Karpas-422 (cell line): ENCODE measurements around the gene MKI67. TPM values are rescaled to one million over a fixed set of nuclear protein-coding genes. Genes with fewer than 3 reads are reported as not detected.
A peak's percentile ranks its signal among the peaks of the same experiment; 100 is the strongest.

ENCODE experiments used
- DNase-seq: peaks from one replicate; pipeline ENCODE4 v3.0.0-alpha.2; 2015
- H2AFZ ChIP-seq: fragments of 200-600 bp; sonication (generic); 2 replicates; pipeline ENCODE4 v1.6.1; 2014; ENCODE audit warnings: antibody characterized with exemption, low read length, mixed read lengths
- H3K27ac ChIP-seq: fragments of 200-600 bp; sonication (generic); 2 replicates; pipeline ENCODE4 v1.5.1; 2014; ENCODE audit warnings: mild to moderate bottlenecking, low read length, moderate library complexity
- H3K27me3 ChIP-seq: fragments of 200-600 bp; sonication (generic); 2 replicates; pipeline ENCODE4 v1.6.1; 2014; ENCODE audit warnings: low read length, mixed read lengths
- H3K36me3 ChIP-seq: fragments of 200-600 bp; sonication (generic); 2 replicates; pipeline ENCODE4 v1.6.1; 2014; ENCODE audit warnings: low read length, mixed read lengths; ENCODE audit not compliant: insufficient read depth
- H3K4me1 ChIP-seq: fragments of 200-600 bp; sonication (generic); 2 replicates; pipeline ENCODE4 v1.6.1; 2014; ENCODE audit warnings: mild to moderate bottlenecking, low read length, mixed read lengths
- H3K4me2 ChIP-seq: fragments of 200-600 bp; sonication (generic); 2 replicates; pipeline ENCODE4 v1.6.1; 2014; ENCODE audit warnings: low read length, low read depth, mild to moderate bottlenecking; ENCODE audit not compliant: poor library complexity, severe bottlenecking
- H3K4me3 ChIP-seq: fragments of 200-600 bp; sonication (generic); 2 replicates; pipeline ENCODE4 v1.5.1; 2014; ENCODE audit warnings: mild to moderate bottlenecking, antibody characterized with exemption, low read length, mixed read lengths
- H3K79me2 ChIP-seq: fragments of 200-600 bp; sonication (generic); 2 replicates; pipeline ENCODE4 v1.6.1; 2014; ENCODE audit warnings: mild to moderate bottlenecking, low read length, mixed read lengths
- H3K9ac ChIP-seq: fragments of 200-600 bp; sonication (generic); 2 replicates; pipeline ENCODE4 v1.6.0; 2014; ENCODE audit warnings: low read length
- H3K9me2 ChIP-seq: fragments of 200-600 bp; sonication (generic), shearing (Covaris generic); replicated peaks from 2 replicates; pipeline ENCODE4 v1.6.0; 2014; ENCODE audit warnings: mild to moderate bottlenecking, low read length, moderate library complexity; ENCODE audit not compliant: insufficient read depth
- H3K9me3 ChIP-seq: fragments of 300-700, 200-600 bp; sonication (generic); 2 replicates; pipeline ENCODE4 v1.6.1; 2014; ENCODE audit warnings: low read length, mixed read lengths
- H4K20me1 ChIP-seq: fragments of 200-600 bp; sonication (generic); 2 replicates; pipeline ENCODE4 v1.6.1; 2014; ENCODE audit warnings: mild to moderate bottlenecking, antibody characterized with exemption, low read length, low read depth; ENCODE audit not compliant: insufficient read depth
- total RNA-seq: library from RNA; depleted of rRNA; stranded (reverse); fragments of >200 nt; shearing (Covaris generic); gene quantifications from 2 replicates; pipeline ENCODE4 v1.2.3, GENCODE V29; 2014; ENCODE audit warnings: low replicate concordance

Gene MKI67
- total RNA-seq, 1 experiment from 2014 or later, result 23.7 TPM

GRCh38 chr10:128055061-128055868 lies 71.0 kb downstream of the MKI67 start:
- H4K20me1 ChIP-seq, result no peaks in the 10 kb centered on the region
- no peak overlapping the region for H3K27ac ChIP-seq
- peaks cover 12% of the 10 kb centered on the region; the same call in 1 of the 2 replicates for H3K36me3 ChIP-seq
- no peak overlapping the region for H3K4me3 ChIP-seq
- no peak overlapping the region for H3K4me2 ChIP-seq
- H3K79me2 ChIP-seq, result no peaks in the 10 kb centered on the region; the same call in 1 of the 2 replicates
- H2AFZ ChIP-seq, result no peak overlapping the region
- DNase-seq, result no peak
- no peaks in the 10 kb centered on the region for H3K9me3 ChIP-seq
- no peak overlapping the region for H3K9ac ChIP-seq
- H3K4me1 ChIP-seq, result peaks cover 31% of the 10 kb centered on the region
- no peaks in the 10 kb centered on the region for H3K27me3 ChIP-seq
- no peaks in the 10 kb centered on the region for H3K9me2 ChIP-seq

- Histone ChIP-seq H3K27ac (no peak overlapping the region), H3K9ac (no peak overlapping the region), H3K4me3 (no peak overlapping the region), H3K4me2 (no peak overlapping the region), H3K9me3 (no peaks in the 10 kb centered on the region), H3K27me3 (no peaks in the 10 kb centered on the region), H3K36me3 (peaks cover 7% of the 10 kb centered on the region; the same call in 1 of the 2 replicates), H3K9me2 (no peaks in the 10 kb centered on the region), H3K4me1 (peaks cover 28% of the 10 kb centered on the region), H2AFZ (no peak overlapping the region), H4K20me1 (no peaks in the 10 kb centered on the region), H3K79me2 (peaks cover 5% of the 10 kb centered on the region; the same call in 1 of the 2 replicates)
- DNase-seq, result no peak
Measured at GRCh38 chr10:128054163-128054970, 71.9 kb downstream of the MKI67 start.

- no peaks in the 10 kb centered on the region for H3K9me3 ChIP-seq
- no peak overlapping the region for H3K4me3 ChIP-seq
- no peaks in the 10 kb centered on the region for H4K20me1 ChIP-seq
- no peak overlapping the region for H2AFZ ChIP-seq
- peaks cover 28% of the 10 kb centered on the region for H3K4me1 ChIP-seq
- H3K4me2 ChIP-seq, result no peak overlapping the region
- H3K9me2 ChIP-seq, result no peaks in the 10 kb centered on the region
- no peak for DNase-seq
- H3K27ac ChIP-seq, result no peak overlapping the region
- H3K27me3 ChIP-seq, result no peaks in the 10 kb centered on the region
- peaks cover 7% of the 10 kb centered on the region; the same call in 1 of the 2 replicates for H3K36me3 ChIP-seq
- H3K79me2 ChIP-seq, result peaks cover 15% of the 10 kb centered on the region
- H3K9ac ChIP-seq, result no peak overlapping the region
Measured at GRCh38 chr10:128053356-128053755, 72.9 kb downstream of the MKI67 start.

- no peaks in the 10 kb centered on the region for H4K20me1 ChIP-seq
- no peak overlapping the region for H3K27ac ChIP-seq
- H2AFZ ChIP-seq, result no peak overlapping the region
- H3K4me1 ChIP-seq, result peaks cover 31% of the 10 kb centered on the region
- no peaks in the 10 kb centered on the region for H3K9me3 ChIP-seq
- no peak overlapping the region for H3K4me2 ChIP-seq
- H3K27me3 ChIP-seq, result no peaks in the 10 kb centered on the region
- H3K9ac ChIP-seq, result no peak overlapping the region
- no peak for DNase-seq
- H3K4me3 ChIP-seq, result no peak overlapping the region
- H3K79me2 ChIP-seq, result peaks cover 20% of the 10 kb centered on the region
- no peaks in the 10 kb centered on the region for H3K9me2 ChIP-seq
- peaks cover 5% of the 10 kb centered on the region; the same call in 1 of the 2 replicates for H3K36me3 ChIP-seq
Measured at GRCh38 chr10:128052696-128053095, 73.5 kb downstream of the MKI67 start.

- Histone ChIP-seq H3K4me2 (no peak overlapping the region), H4K20me1 (no peaks in the 10 kb centered on the region), H3K36me3 (no peaks in the 10 kb centered on the region), H3K9me2 (no peaks in the 10 kb centered on the region), H3K4me1 (peaks cover 39% of the 10 kb centered on the region), H3K9ac (no peak overlapping the region), H3K27ac (no peak overlapping the region), H3K9me3 (no peaks in the 10 kb centered on the region), H3K79me2 (peaks cover 22% of the 10 kb centered on the region), H3K27me3 (no peaks in the 10 kb centered on the region), H3K4me3 (no peak overlapping the region), H2AFZ (no peak overlapping the region)
- no peak for DNase-seq
Measured at GRCh38 chr10:128051548-128051947, 74.7 kb downstream of the MKI67 start.

GRCh38 chr10:128050936-128051335 lies 75.3 kb downstream of the MKI67 start:
- no peaks in the 10 kb centered on the region for H3K9me3 ChIP-seq
- H3K4me3 ChIP-seq, result no peak overlapping the region
- H4K20me1 ChIP-seq, result no peaks in the 10 kb centered on the region
- H3K4me1 ChIP-seq, result peaks cover 39% of the 10 kb centered on the region
- no peak overlapping the region for H3K4me2 ChIP-seq
- H3K79me2 ChIP-seq, result peaks cover 22% of the 10 kb centered on the region
- H3K9ac ChIP-seq, result no peak overlapping the region
- H3K9me2 ChIP-seq, result no peaks in the 10 kb centered on the region
- H3K27ac ChIP-seq, result 0 out of 2 replicates have a peak overlapping the region, but pooled peaks have one; percentile 15
- no peaks in the 10 kb centered on the region for H3K36me3 ChIP-seq
- no peak overlapping the region for H2AFZ ChIP-seq
- no peaks in the 10 kb centered on the region for H3K27me3 ChIP-seq
- DNase-seq, result no peak

- Histone ChIP-seq H3K9me3 (no peaks in the 10 kb centered on the region), H3K4me1 (peaks cover 46% of the 10 kb centered on the region), H3K9me2 (no peaks in the 10 kb centered on the region), H3K9ac (no peak overlapping the region), H4K20me1 (no peaks in the 10 kb centered on the region), H3K4me3 (no peak overlapping the region), H3K36me3 (no peaks in the 10 kb centered on the region), H3K4me2 (no peak overlapping the region), H3K27me3 (no peaks in the 10 kb centered on the region), H3K79me2 (peaks cover 22% of the 10 kb centered on the region), H3K27ac (no peak overlapping the region), H2AFZ (no peak overlapping the region)
- no peak for DNase-seq
Measured at GRCh38 chr10:128050121-128050516, 76.1 kb downstream of the MKI67 start.
